Fibroblast of lung (primary cell): Measurements from ENCODE around the gene MEIS2. TPM values are rescaled to one million over a fixed set of nuclear protein-coding genes. Genes with fewer than 3 reads are reported as not detected.

ENCODE experiments used
- DNase-seq, 2 donors: peaks; one replicate each; pipeline versions ENCODE4 v3.0.0 to v3.0.0-alpha.2; 2010; ENCODE audit warnings: low read depth in 2 of 2
- H2AFZ ChIP-seq: 2 replicates; pipeline ENCODE4 v1.5.1; 2012; ENCODE audit warnings: low read length, control low read depth, inconsistent platforms
- H3K27ac ChIP-seq: 2 replicates; pipeline ENCODE4 v1.5.1; 2011; ENCODE audit warnings: low read length, control low read depth; ENCODE audit not compliant: insufficient read depth
- H3K27me3 ChIP-seq: 2 replicates; pipeline ENCODE4 v1.5.1; 2011; ENCODE audit warnings: mild to moderate bottlenecking, low read length; ENCODE audit not compliant: control insufficient read depth, insufficient read depth
- H3K36me3 ChIP-seq: 2 replicates; pipeline ENCODE4 v1.5.1; 2011; ENCODE audit warnings: low read length; ENCODE audit not compliant: control insufficient read depth, insufficient read depth
- H3K4me1 ChIP-seq: 2 replicates; pipeline ENCODE4 v1.5.1; 2011; ENCODE audit warnings: low read length; ENCODE audit not compliant: control insufficient read depth, insufficient read depth; ENCODE audit errors: extremely low read depth
- H3K4me2 ChIP-seq: 2 replicates; pipeline ENCODE4 v1.5.1; 2011; ENCODE audit warnings: low read length, control low read depth; ENCODE audit not compliant: insufficient read depth; ENCODE audit errors: extremely low read depth
- H3K4me3 ChIP-seq, 4 experiments: fragments of 200-600 bp in 1 of 4; sonication (generic) in 1 of 4; replicated peaks in 1 of 4; 2 replicates each; pipeline ENCODE4 v1.5.1; 2011 to 2016; ENCODE audit warnings: low read length in 4 of 4, low read depth in 3 of 4, mild to moderate bottlenecking in 3 of 4, control low read depth in 2 of 4, inconsistent platforms in 1 of 4, mixed read lengths in 1 of 4; ENCODE audit not compliant: insufficient read depth in 1 of 4; ENCODE audit errors: control extremely low read depth in 1 of 4
- H3K79me2 ChIP-seq: 2 replicates; pipeline ENCODE4 v1.5.1; 2012; ENCODE audit warnings: mild to moderate bottlenecking, low read length, inconsistent platforms; ENCODE audit not compliant: control insufficient read depth, insufficient read depth
- H3K9ac ChIP-seq: 2 replicates; pipeline ENCODE4 v1.5.1; 2011; ENCODE audit warnings: mild to moderate bottlenecking, low read length, control low read depth; ENCODE audit not compliant: insufficient read depth
- H3K9me3 ChIP-seq: 2 replicates; pipeline ENCODE4 v1.5.1; 2012; ENCODE audit warnings: low read depth, low read length; ENCODE audit not compliant: control insufficient read depth, insufficient read depth
- H4K20me1 ChIP-seq: 2 replicates; pipeline ENCODE4 v1.5.1; 2011; ENCODE audit warnings: low read length; ENCODE audit not compliant: control insufficient read depth, insufficient read depth; ENCODE audit errors: extremely low read depth
- CTCF ChIP-seq, 2 donors: IDR thresholded peaks in 1 of 2; conservative IDR thresholded peaks in 1 of 2; 1 replicate in 1 of 2; 2 replicates in 1 of 2; pipeline ENCODE4 v1.5.1; 2011 to 2012; ENCODE audit warnings: low read length in 2 of 2, control low read depth in 1 of 2, inconsistent platforms in 1 of 2, low read depth in 1 of 2, mild to moderate bottlenecking in 1 of 2
- EZH2 ChIP-seq: IDR thresholded peaks from 2 replicates; pipeline ENCODE4 v1.5.1; 2012; ENCODE audit warnings: low read length, control low read depth, mild to moderate bottlenecking; ENCODE audit errors: missing control alignments
- polyA plus RNA-seq, 2 donors: library from polyadenylated mRNA; depleted of rRNA in 1 of 2; stranded (reverse) in 1 of 2; unstranded in 1 of 2; fragments of >200 nt; gene quantifications; 2 replicates each; pipeline ENCODE4 v1.2.1, GENCODE V29; 2011 to 2012; ENCODE audit warnings: missing spikeins in 1 of 2
- total RNA-seq: library from RNA; depleted of rRNA; stranded (reverse); fragments of >200 nt; gene quantifications from 2 replicates; pipeline ENCODE4 v1.2.1, GENCODE V29; 2014

MEIS2 gene
- total and polyA plus RNA-seq, 2 donors (not counting 1 experiment from before 2014, with no cell fraction given): 31.0 to 37.1 TPM

DNA sequence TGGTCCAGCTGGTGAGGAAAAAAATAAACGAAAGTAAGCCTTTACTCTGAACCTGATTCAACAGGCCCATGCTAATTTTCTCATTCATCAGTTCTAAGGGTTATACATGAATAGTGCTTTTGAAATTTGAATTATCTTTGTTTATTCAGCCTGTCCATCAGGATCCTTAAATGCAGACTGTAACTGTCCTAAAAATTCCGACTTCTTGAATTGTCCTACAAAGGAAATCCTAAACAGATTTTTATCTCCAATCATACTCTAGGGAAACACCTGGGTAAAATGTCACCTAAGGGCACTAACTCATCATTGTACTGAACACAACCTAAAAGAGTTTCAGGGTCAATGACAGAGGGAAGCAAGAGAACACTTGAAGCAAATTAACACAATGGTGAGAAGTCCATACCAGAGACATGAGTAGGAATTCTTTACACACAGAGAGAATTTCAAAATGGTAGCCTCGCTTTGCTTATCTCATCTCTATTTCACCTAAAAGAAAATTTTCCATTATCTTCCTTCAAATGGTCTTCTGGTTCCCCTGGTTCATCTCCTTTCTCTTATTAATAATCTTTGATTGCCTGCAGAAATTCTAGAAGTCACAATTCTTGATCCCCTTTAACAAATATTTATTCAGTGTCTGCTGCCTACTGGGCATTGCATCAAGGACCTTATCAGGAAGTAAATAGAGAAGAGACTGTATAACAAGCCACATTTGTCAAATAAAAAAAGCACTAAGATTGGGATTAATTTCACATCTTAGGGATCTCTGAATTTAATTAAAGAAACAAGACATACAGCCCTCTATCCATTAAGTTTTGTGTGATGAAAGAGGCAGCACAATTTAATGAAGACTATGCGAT is 182.7 kb downstream of the MEIS2 start:
- Histone ChIP-seq H3K79me2 (no peaks in the 10 kb centered on the region), H3K4me3 (no peak overlapping the region), H3K9ac (no peak overlapping the region), H3K4me1 (no peaks in the 10 kb centered on the region), H3K4me2 (no peak overlapping the region), H4K20me1 (no peaks in the 10 kb centered on the region), H3K27ac (no peak overlapping the region), H3K36me3 (no peaks in the 10 kb centered on the region), H3K9me3 (no peaks in the 10 kb centered on the region), H2AFZ (no peak overlapping the region), H3K27me3 (no peaks in the 10 kb centered on the region)
- no peak for DNase-seq
- no peak for TF ChIP-seq CTCF (conservative IDR thresholded peaks at IDR 0.05 in 1 of 2, IDR thresholded peaks at IDR 0.05 in 1 of 2; ENCODE audit: low read depth in 1 of 2, low read length in 2 of 2)
- no peak for TF ChIP-seq EZH2

GRCh38 chr15:36914960-36915808 is 185.2 kb downstream of the MEIS2 start:
- Histone ChIP-seq H3K79me2 (no peaks in the 10 kb centered on the region), H3K4me1 (peaks cover 5% of the 10 kb centered on the region), H3K9ac (no peak overlapping the region), H3K4me3 (no peak overlapping the region), H3K27ac (no peak overlapping the region), H3K36me3 (no peaks in the 10 kb centered on the region), H3K4me2 (no peak overlapping the region), H4K20me1 (no peaks in the 10 kb centered on the region), H3K27me3 (no peaks in the 10 kb centered on the region), H2AFZ (no peak overlapping the region), H3K9me3 (no peaks in the 10 kb centered on the region)
- no peak for TF ChIP-seq CTCF (conservative IDR thresholded peaks at IDR 0.05 in 1 of 2, IDR thresholded peaks at IDR 0.05 in 1 of 2; ENCODE audit: low read depth in 1 of 2, low read length in 2 of 2)
- TF ChIP-seq EZH2: no peak
- peak in 1 of 2 donors; percentile 64 for DNase-seq

DNA sequence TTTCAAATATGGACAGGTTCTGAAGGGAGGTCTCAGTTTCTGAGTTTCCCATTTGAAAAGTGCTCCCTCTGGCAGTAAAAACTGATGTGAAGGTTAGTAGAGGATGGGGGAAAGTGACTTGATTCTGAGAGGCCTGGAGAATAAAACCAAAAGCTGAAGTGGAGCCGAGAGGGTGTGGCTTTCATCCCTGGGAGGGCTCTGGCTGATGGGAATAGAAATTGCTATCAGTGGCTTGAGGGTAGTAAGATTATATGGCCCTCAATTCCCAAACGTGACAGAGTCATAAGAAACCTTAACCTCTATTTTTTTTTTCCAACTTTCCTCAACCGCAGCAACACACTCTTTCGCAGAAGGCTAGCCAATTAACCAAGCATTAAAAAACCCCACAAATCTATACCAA is 185.9 kb downstream of the MEIS2 start:
- TF ChIP-seq CTCF (conservative IDR thresholded peaks at IDR 0.05 in 1 of 2, IDR thresholded peaks at IDR 0.05 in 1 of 2; ENCODE audit: low read depth in 1 of 2, low read length in 2 of 2): no peak
- no peak for TF ChIP-seq EZH2
- no peak for DNase-seq
- no peaks in the 10 kb centered on the region for H3K79me2 ChIP-seq

More for the DNA sequence above, 185.9 kb downstream of the MEIS2 start:
- H2AFZ ChIP-seq: no peak overlapping the region
- no peak overlapping the region for H3K27ac ChIP-seq
- H3K36me3 ChIP-seq: no peaks in the 10 kb centered on the region
- H3K9ac ChIP-seq: no peak overlapping the region
- H3K27me3 ChIP-seq: no peaks in the 10 kb centered on the region
- no peak overlapping the region for H3K4me3 ChIP-seq
- H4K20me1 ChIP-seq: no peaks in the 10 kb centered on the region
- peaks cover 5% of the 10 kb centered on the region for H3K4me1 ChIP-seq
- no peaks in the 10 kb centered on the region for H3K9me3 ChIP-seq
- H3K4me2 ChIP-seq: no peak overlapping the region
